GM20000 (cell line): ENCODE results near the gene GGT1.

Experiments used
- DNase-seq: peaks from one replicate; pipeline ENCODE4 v3.0.0; 2012; ENCODE audit warnings: low spot score
- TF ChIP-seq, protein P1 (sequence below): IDR thresholded peaks from 2 replicates; pipeline ENCODE4 v1.5.1; 2012; ENCODE audit warnings: mild to moderate bottlenecking, control low read depth; ENCODE audit errors: extremely low read depth, missing control alignments

Gene GGT1

DNA sequence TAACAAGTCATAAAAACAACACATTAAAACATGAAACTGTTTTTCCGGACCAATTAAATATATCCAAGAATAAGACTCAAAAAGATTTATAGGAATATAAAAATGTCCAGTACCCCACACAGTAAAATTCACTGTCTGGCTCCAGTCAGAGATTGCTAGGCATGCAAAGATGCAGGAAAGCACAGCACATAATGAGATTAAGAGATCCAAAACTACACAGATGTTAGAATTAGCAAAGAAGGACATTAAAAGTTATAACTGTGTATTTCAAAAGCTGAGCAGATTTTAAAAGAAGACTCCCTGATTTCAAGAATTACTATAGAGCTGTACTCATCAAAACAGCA is 23.8 kb upstream of the GGT1 start:
- TF ChIP-seq, protein P1, sequence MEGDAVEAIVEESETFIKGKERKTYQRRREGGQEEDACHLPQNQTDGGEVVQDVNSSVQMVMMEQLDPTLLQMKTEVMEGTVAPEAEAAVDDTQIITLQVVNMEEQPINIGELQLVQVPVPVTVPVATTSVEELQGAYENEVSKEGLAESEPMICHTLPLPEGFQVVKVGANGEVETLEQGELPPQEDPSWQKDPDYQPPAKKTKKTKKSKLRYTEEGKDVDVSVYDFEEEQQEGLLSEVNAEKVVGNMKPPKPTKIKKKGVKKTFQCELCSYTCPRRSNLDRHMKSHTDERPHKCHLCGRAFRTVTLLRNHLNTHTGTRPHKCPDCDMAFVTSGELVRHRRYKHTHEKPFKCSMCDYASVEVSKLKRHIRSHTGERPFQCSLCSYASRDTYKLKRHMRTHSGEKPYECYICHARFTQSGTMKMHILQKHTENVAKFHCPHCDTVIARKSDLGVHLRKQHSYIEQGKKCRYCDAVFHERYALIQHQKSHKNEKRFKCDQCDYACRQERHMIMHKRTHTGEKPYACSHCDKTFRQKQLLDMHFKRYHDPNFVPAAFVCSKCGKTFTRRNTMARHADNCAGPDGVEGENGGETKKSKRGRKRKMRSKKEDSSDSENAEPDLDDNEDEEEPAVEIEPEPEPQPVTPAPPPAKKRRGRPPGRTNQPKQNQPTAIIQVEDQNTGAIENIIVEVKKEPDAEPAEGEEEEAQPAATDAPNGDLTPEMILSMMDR = no peak
- no peak for DNase-seq

DNA sequence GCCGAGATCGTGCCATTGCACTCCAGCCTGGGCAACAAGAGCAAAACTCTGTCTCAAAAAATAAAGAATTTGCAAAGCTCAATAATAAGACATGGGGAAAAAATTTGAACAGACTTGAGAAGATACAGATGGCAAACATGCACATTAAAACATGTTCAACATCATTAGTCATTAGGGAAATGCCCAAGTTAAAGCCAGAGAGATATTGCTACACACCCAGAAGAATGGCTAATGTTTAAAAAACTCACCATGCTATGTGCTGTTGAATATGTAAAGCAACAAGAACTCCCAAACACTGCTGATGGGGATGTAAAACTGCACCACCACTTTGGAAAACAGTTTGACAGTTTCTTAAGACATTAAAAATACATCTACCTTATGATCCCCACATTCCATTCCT is 22.7 kb upstream of the GGT1 start:
- DNase-seq = no peak
- TF ChIP-seq, protein P1 = no peak

DNA sequence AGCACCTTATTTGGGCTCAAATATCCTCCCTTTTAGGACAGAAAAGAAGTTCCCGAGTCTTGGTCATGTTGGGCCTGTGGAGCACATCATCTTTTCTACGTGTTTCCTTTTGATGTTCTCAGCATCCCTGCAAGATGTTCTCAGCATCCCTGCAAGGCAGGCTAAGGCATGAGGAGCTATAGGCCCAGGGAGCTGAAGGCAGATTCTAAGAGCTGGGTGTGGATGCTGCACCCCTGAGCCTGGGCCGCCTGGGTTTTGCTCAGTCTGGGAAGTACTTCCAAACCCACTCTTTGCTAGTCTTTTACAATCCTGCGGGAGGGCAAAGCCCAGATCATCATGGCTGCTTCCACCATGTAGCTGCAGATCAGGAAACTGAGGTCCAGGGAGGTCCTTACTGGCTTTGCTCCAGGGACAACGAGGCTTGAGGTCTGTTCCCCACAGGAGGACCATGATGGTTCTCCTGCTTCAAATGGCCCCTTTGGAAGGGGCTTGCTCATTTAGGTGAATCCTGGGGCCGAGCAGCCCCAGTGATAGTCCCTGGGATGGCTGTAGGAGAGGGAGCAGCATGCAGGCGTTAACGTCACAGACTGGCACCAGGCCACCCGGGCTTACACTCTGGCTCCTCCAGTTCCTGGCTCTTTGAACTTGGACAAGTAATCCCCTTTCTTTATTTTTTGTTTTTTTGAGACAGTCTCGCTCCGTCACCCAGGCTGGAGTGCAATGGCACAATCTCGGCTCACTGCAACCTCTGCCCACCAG is 20.8 kb upstream of the GGT1 start:
- DNase-seq = no peak
- TF ChIP-seq, protein P1 = no peak

DNA sequence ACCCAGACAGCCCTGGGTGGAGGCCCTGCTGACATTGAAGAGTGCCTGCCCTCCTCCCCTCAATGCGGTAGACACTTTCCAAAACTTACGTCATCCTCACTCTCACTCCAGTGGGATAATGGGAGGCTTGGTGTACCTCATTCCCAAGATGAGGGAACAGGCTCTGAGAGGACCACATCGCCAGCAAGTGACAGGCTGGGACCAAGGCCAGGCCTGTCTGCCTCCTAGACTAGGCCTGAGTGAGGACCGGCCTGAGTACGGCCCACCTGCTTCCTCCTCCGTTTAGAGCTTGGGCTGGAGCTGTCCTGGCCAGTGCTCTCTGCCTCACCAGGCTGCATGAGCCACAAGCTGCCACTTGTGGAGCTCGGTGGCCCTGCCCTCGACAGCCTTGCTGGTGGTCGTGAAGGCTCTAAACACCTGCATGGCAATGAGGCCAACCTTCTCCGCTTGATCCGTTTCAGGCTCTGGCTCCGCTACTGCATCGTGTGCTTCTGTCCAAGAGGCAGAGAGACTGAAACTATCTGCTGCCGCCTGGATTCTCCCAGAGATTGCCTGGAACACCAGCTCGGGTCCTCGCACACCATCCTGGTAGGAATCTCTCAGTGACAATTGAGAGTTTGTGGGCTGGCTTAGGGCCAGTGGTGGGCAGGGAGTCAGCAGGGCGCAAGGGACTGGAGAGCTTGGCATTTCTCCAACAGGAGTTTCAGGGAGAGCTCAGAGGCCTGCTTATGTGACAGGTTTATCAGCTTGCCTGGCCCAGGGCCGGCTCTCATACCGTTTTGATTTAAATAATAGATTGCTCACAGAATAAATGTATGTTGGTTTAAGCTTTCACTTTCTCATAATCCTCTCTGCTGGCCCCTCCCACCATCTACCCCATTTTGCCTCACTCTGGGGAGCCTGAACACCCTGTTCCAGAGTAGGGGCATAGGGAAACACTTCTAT is 19.5 kb upstream of the GGT1 start:
- DNase-seq = no peak
- TF ChIP-seq, protein P1 = no peak

DNA sequence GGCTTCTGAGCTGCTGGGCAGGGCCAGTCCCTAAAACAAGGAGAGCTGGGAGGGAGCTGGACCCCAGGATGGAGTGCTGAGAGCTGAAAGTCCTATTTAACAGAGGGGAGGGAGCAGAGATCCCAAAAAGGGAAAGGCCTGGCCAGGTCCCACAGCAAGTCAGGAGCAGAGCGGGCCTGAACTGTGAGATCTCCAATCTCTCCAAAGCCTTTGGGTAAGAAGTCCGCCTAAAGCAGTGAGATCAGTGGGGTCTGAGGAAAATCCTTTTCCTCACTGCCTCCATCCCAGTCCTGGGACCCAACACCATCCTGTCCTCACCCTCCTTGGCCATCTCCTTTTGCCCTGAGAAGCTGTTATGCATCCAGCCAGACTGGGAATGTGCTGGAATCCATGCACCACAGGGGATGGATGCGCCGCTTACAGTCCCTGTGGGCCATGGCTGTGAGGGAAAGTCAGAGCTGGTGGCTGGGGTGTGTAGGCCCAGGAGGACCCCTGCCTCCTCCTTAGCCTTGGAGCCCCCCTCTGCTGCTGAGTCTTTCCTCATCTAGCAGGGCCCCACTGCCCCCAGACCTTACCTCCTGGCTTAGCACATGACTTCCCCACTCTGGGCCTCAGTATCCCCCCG is 18.7 kb upstream of the GGT1 start:
- TF ChIP-seq, protein P1 = no peak
- DNase-seq = no peak

DNA sequence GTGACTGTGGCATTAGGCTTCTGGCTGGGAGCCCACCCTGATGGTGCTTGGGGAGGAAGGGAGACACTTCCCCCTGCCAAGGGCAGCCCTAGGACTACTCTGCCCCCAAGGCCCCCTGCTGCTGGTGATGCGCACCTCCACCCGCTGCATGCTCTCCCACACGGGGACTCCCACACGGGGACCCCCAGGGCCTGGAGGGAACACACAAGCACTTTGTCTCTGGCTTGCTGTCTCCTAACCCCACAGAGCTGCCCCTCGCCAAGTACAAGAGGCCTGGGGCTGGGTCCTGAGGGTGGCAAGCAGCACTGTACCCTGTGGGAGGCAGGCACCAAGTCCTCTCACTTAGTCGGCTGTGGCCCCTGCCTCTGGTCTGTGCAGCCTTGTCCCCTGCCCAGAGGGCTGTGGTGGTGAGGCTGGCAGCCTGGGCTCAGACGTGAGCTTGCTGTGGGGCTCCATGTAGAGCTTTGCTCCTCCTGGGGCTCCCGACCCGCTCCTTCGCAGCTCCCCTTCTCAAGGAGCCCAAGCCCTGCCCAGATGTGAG is 18.1 kb upstream of the GGT1 start:
- DNase-seq = no peak
- TF ChIP-seq, protein P1 = no peak
